HG03139 (cell line): ENCODE data around the gene GRID1.
A peak's percentile ranks its signal among the peaks of the same experiment; 100 is the strongest.

ENCODE experiments used
- ATAC-seq: cut with Tn5 transposase; IDR thresholded peaks from one replicate; pipeline ENCODE4 v1.9.1; 2021; ENCODE audit not compliant: unreplicated experiment

GRID1 gene

GRCh38 chr10:86282664-86283465, 83.7 kb downstream of the GRID1 start:
- ATAC-seq: no peak

GRCh38 chr10:86281396-86281795, 85.2 kb downstream of the GRID1 start:
- no peak for ATAC-seq

- ATAC-seq: no peak
Observed at GRCh38 chr10:86269332-86269731, 97.3 kb downstream of the GRID1 start.

GRCh38 chr10:86267286-86268195, 99.1 kb downstream of the GRID1 start:
- no peak for ATAC-seq

- ATAC-seq: no peak
Observed at GRCh38 chr10:86266446-86267242, 100.0 kb downstream of the GRID1 start.

- ATAC-seq: no peak
Observed at GRCh38 chr10:86265895-86266259, 100.7 kb downstream of the GRID1 start.

- ATAC-seq: no peak
Observed at GRCh38 chr10:86265236-86265894, 101.2 kb downstream of the GRID1 start.

GRCh38 chr10:86264481-86265231, 101.9 kb downstream of the GRID1 start:
- ATAC-seq: no peak

GRCh38 chr10:86263907-86264306, 102.7 kb downstream of the GRID1 start:
- ATAC-seq: no peak

- no peak for ATAC-seq
Observed at GRCh38 chr10:86263209-86263608, 103.4 kb downstream of the GRID1 start.

GRCh38 chr10:86262688-86263181, 103.9 kb downstream of the GRID1 start:
- ATAC-seq: no peak

GRCh38 chr10:86261941-86262687, 104.5 kb downstream of the GRID1 start:
- ATAC-seq: peak; percentile 71

GRCh38 chr10:86261470-86261869, 105.1 kb downstream of the GRID1 start:
- no peak for ATAC-seq

GRCh38 chr10:86260564-86260963, 106.0 kb downstream of the GRID1 start:
- ATAC-seq: no peak

GRCh38 chr10:86259901-86260562, 106.6 kb downstream of the GRID1 start:
- no peak for ATAC-seq

GRCh38 chr10:86258941-86259340, 107.7 kb downstream of the GRID1 start:
- ATAC-seq: no peak

GRCh38 chr10:86258499-86258898, 108.1 kb downstream of the GRID1 start:
- ATAC-seq: no peak

GRCh38 chr10:86257683-86258082, 108.9 kb downstream of the GRID1 start:
- ATAC-seq: no peak
